ENCODE measurements around the gene PMIS2.

PMIS2 gene

DNA sequence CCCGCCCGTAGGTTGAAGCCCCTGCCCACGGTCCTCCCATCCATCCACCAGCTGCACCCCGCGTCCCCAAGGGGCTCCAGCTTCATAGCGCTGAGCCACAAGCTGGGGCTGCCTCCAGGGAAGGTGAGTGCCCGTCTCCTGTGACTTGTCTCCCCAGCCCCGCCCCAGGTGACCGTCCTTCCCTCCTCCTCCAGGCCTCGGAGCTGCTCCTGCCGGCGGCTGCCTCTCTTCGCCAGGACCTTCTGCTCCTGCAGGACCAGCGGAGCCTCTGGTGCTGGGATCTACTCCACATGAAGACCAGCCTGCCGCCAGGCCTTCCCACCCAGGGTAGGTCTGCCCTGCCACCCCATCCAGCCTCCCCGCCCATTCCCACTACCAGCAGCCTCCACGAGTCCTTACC lies 34.0 kb downstream of the PMIS2 start:
- DNase-seq (ENCODE audit: extremely low spot score, insufficient read length, low read depth) (no peak), FAIRE-seq (no peak)

DNA sequence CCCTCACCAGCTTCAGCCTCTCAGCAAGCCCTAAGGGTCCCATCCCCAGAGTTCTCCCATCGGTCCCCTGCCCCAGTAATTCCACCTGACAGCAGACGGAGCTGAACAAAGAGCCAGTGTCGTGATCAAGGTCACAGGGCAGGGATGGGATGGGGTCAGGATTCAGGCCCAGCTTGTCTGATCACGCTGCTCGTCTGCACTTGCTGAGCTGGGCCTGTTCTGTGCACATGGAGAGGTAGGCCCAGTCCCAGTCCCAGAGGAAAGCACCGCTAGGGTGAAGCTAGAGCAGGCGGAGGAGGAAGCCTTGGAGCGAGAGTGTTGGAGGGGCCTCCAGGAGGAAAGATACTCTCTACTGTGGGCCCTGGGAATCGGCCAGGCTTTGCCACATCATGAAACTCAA lies 35.7 kb downstream of the PMIS2 start:
- no peak for FAIRE-seq
- DNase-seq (ENCODE audit: extremely low spot score, insufficient read length, low read depth) = no peak

DNA sequence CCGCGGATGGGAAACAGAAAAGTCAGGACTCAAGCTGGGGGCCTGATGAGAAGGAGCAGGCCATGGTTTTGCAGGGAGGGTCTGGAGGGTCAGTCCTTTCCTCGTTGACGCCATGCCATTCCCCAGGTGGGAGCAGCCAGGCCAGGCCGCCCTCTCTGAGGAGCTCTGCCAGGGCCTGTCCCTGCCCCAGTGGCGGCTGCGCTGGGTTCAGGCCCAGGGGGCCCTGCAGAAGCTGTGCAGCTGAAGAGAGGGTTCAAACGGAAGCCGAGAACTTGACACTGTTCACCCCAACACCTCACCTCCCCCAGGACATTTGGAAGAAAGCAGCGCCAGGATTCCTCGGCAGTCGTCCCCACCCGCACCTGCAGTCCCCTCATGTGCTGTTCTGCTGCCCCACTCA lies 36.8 kb downstream of the PMIS2 start:
- no peak for DNase-seq (ENCODE audit: extremely low spot score, insufficient read length, low read depth)
- FAIRE-seq = no peak

DNA sequence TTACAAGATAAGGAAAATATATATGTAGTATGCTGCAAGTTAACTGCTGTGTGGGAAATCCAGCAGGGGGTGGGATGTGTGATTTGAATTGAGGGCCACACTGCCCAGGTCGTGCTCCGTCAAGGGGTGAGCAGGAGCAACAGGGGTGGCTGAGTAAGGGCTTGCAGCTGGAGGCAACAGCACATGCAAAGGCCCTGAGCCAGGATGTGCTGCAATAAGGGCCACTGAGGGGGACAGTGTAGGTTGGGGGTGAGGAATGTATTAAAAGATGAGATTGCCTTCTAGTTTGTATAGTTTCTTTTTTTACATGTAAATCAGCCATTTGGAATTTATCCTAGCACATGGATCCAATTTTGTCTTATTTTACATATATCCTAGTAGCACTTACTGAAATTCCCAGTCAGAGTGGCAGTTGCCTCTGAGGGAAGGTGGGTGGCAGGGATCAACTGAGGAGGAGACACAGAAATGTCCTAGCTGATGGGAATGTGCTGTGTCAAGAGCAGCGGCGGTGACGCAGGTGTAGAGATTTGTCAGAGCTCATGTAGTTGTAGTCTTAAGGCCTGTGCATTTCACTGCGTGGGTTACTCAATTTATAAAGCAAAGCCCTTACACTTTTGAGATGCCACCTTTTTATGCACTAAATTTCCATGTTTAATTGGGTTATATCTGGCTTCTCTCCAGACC lies 37.5 kb downstream of the PMIS2 start:
- DNase-seq (ENCODE audit: extremely low spot score, insufficient read length, low read depth) (no peak), FAIRE-seq (no peak)

DNA sequence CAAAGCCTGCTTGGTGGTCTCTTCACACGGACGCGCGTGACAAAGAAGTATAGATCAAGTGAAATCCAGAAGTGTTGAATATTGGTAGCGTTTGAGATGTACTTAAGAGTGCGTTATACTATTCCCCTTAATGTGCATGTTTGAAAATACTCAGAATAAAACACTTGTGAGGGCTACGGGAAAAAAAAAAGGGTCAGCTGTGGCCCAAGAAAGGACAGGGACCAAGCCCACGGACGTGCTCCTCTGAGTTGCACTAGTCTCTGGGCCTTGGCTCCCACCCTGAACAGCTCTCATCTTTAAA lies 42.2 kb downstream of the PMIS2 start:
- no peak for DNase-seq (ENCODE audit: extremely low spot score, insufficient read length, low read depth)
- no peak for FAIRE-seq

DNA sequence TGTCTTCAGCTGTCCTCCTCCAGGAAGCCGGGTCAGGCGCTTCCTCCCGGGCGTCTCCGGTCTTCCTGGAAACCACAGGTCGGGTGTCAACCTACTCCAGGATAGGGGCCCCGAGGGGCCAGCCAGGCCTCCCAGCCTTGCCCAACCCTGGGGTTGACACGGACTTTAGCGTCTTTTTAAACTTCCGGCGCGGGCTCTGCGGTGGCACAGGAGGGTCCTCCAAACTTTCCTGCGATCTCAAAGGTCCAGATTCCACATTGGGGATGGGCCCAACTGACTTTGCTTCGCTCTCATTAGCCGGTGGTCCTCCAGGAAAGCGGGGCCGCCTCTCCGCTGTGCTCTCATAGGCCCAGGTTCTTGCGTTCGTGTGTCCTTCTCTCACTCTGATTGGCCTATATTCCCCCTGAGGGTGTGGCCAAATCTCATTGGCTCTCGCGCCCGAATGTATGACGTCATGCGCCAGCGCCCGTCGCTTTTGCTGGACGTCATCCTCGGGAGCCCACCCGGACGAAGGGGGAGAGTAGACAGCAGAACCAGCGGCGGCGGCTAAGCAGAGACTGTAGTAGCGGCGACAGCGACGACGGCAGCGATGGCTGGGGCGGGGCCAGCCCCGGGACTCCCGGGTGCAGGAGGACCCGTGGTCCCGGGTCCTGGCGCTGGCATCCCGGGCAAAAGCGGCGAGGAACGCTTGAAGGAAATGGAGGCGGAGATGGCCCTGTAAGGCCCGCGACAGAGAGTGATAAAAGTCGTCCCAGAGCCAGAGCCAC lies 42.8 kb downstream of the PMIS2 start, which contains the start of gene RBM42:
TSS of gene RBM42 (plus strand) at position 472 of the 767 bp plus-strand sequence. CDS start at position 590, 118 bp downstream.
- FAIRE-seq = peak; percentile 100
- peak; percentile 94 for DNase-seq (ENCODE audit: extremely low spot score, insufficient read length, low read depth)

DNA sequence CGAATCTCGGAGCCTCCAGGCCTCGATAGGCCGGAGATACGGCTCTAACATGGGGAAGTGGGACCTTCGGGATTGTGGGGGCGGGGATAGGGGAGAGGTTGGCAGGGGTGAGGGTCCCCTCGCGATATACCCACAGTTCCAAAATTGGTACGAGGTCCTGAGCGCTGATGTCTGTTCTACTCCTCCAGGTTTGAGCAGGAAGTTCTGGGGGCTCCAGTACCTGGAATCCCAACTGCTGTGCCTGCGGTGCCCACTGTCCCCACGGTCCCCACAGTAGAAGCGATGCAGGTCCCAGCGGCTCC lies 43.3 kb downstream of the PMIS2 start:
- no peak for FAIRE-seq
- no peak for DNase-seq (ENCODE audit: extremely low spot score, insufficient read length, low read depth)

DNA sequence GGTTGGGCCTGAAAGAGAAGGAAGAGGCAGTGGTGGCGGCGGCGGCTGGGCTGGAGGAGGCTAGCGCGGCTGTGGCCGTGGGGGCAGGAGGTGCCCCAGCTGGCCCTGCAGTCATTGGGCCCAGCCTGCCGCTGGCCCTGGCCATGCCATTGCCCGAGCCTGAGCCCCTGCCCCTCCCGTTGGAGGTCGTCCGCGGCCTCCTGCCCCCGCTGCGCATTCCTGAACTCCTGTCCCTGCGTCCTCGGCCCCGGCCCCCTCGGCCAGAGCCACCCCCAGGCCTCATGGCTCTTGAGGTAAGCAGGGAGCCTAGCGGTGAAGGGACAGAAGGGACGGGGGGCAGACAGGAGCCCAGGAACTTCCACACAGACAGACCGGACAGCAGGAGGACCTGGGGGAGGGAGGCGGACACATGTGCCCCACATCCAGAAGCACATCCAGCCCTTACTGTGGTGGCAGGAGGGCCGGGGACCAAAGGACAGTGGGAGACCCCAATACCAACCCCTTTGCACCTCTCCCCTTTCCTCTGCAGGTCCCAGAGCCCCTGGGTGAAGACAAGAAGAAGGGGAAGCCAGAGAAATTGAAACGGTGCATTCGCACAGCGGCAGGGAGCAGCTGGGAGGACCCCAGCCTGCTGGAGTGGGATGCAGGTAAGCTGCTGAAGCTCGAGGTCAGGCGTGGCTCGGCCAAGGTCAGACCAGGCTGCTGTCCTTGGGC lies 47.9 kb downstream of the PMIS2 start:
- FAIRE-seq (no peak), DNase-seq (ENCODE audit: extremely low spot score, insufficient read length, low read depth) (no peak)

DNA sequence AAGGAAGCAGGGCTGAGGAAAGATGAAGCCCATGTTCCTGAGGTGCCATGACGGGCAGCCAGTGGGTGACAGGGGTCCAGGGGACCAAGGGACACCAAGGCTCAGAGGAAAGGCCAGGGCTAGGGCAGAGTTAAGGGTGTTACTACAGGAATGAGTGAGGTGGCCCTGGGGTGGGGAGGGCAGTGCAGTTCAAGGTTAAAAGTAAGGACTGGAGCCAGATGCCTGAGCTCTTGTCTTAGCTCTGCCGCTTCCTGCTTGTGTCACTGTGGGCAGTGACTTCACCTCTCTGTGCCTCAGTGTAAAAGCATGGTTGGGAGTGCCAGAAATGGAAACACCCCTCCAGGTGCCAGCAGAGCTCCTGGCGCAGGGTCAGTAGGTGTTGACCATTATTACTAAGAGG lies 50.7 kb downstream of the PMIS2 start:
- DNase-seq (ENCODE audit: extremely low spot score, insufficient read length, low read depth) (no peak), FAIRE-seq (no peak)

All from GM18507 (cell line).